ENCODE data around the gene RPL7A.

DNA sequence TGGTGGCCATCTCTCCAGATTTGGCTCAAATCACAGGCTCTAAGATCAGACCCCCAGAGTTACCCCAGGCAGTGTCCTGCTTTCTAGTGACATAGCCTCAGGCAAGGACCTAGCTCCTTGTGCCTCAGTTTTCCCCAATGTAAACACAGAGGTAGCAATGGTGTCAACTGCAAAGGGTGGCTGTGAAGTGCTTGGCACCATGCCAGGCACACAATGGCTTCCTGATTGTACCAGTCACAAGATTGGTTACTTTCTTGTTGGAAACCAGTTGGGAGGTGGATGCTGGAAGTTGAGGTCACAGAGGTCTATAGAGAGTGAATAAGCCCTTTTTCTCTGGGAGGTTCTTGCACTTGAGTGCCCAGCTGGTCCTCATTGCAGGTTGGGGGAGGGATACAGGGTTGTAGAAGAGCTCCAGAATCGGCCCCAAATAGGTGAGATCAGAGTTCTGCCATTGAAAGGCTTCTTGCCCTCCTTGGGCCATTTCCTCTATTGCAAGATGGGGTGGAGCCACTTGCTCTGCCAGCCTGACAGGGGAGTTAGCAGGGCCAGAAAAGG is 30.5 kb downstream of the RPL7A start:
- TF ChIP-seq, protein P1, sequence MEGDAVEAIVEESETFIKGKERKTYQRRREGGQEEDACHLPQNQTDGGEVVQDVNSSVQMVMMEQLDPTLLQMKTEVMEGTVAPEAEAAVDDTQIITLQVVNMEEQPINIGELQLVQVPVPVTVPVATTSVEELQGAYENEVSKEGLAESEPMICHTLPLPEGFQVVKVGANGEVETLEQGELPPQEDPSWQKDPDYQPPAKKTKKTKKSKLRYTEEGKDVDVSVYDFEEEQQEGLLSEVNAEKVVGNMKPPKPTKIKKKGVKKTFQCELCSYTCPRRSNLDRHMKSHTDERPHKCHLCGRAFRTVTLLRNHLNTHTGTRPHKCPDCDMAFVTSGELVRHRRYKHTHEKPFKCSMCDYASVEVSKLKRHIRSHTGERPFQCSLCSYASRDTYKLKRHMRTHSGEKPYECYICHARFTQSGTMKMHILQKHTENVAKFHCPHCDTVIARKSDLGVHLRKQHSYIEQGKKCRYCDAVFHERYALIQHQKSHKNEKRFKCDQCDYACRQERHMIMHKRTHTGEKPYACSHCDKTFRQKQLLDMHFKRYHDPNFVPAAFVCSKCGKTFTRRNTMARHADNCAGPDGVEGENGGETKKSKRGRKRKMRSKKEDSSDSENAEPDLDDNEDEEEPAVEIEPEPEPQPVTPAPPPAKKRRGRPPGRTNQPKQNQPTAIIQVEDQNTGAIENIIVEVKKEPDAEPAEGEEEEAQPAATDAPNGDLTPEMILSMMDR (IDR thresholded peaks at IDR 0.05; ENCODE audit: low read depth, low read length) = no peak
- no peak for TF ChIP-seq POLR2A (IDR thresholded peaks at IDR 0.05; ENCODE audit: extremely low read depth, insufficient read length)
- TF ChIP-seq MYC (IDR thresholded peaks at IDR 0.05; ENCODE audit: low read depth, low read length) = no peak
- TF ChIP-seq, protein P2, sequence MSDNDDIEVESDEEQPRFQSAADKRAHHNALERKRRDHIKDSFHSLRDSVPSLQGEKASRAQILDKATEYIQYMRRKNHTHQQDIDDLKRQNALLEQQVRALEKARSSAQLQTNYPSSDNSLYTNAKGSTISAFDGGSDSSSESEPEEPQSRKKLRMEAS (IDR thresholded peaks at IDR 0.05; ENCODE audit: low read depth, low read length) = no peak
